ENCODE results near the gene TSPAN18. TPM values are rescaled to one million over a fixed set of nuclear protein-coding genes. Genes with fewer than 3 reads are reported as not detected.

Gene TSPAN18
- total and polyA plus RNA-seq, 2 experiments from 2014 or later: 6.0 to 10.6 TPM

DNA sequence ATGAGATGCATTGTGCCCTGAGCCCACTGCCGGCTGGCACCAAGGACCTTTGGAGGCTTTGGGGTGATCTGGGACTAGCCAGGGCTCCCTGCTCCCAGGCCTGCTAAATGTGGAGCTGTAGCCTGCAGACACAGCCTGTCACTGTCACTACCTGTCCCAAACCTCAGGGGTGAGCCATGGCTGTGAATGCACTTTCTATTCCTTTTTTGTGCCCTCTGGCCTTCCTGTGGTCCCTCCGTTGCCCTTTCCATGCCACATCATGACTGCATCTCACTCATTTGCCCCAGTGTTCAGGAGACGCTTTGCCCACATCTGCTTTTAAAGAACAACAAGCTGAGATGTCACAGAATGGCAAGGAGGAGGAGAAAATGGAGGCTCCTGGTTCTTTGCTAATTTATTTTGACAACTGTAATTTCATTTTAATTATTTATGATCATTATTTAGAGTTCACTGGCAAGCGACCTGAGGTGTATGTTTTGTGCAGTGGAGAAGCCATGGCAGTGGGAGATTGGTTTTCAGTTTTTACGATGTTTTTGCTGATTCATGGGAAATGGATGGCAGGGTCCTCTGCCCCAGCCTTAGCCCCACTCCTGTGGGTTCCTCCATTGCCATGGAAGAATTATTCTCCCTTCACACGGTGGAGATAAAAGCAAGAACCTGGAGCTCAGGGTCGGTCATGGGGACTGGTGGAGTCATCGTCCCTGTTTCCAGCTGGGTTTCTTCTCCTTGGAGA is 69.2 kb downstream of the TSPAN18 start (continued):
- no peak for TF ChIP-seq ZNF462 (CRISPR knock-in tag; IDR thresholded peaks at IDR 0.05)
- TF ChIP-seq REST (IDR thresholded peaks at IDR 0.05; ENCODE audit: unreplicated experiment): no peak
- TF ChIP-seq POLR2AphosphoS5 (IDR thresholded peaks at IDR 0.05; ENCODE audit: low read depth): no peak

GRCh38 chr11:44797051-44797450 is 70.3 kb downstream of the TSPAN18 start:
- Histone ChIP-seq H3F3A (replicated peaks; ENCODE audit: low read depth) (no peaks in the 10 kb centered on the region; the same call in 1 of the 2 replicates), H3K4me1 (ENCODE audit: insufficient read depth) (peaks cover 42% of the 10 kb centered on the region), H3K4me2 (no peak overlapping the region), H3K27ac (ENCODE audit: low read depth) (no peak overlapping the region), H2AFZ (no peak overlapping the region), H3K27me3 (ENCODE audit: insufficient read depth) (no peaks in the 10 kb centered on the region), H3K36me3 (ENCODE audit: insufficient read depth) (no peaks in the 10 kb centered on the region), H3K4me3 (no peak overlapping the region), H3K9me2 (ENCODE audit: insufficient read depth) (no peaks in the 10 kb centered on the region), H4K20me1 (replicated peaks; ENCODE audit: insufficient read depth) (no peaks in the 10 kb centered on the region), H3K79me2 (replicated peaks; ENCODE audit: insufficient read depth) (no peaks in the 10 kb centered on the region)
- Mint-ChIP-seq H3K36me3 (ENCODE audit: low read depth) (no peaks in the 10 kb centered on the region), H3K4me1 (peaks cover 68% of the 10 kb centered on the region), H3K27me3 (ENCODE audit: insufficient read depth, low read depth, poor library complexity) (peaks cover 17% of the 10 kb centered on the region), H3K9me3 (no peaks in the 10 kb centered on the region), H3K4me3 (no peak overlapping the region; the same call in 2 of the 3 replicates), H3K27ac (no peak overlapping the region)
- ATAC-seq (no peak), DNase-seq (ENCODE audit: low spot score) (no peak)
- TF ChIP-seq, protein P1, sequence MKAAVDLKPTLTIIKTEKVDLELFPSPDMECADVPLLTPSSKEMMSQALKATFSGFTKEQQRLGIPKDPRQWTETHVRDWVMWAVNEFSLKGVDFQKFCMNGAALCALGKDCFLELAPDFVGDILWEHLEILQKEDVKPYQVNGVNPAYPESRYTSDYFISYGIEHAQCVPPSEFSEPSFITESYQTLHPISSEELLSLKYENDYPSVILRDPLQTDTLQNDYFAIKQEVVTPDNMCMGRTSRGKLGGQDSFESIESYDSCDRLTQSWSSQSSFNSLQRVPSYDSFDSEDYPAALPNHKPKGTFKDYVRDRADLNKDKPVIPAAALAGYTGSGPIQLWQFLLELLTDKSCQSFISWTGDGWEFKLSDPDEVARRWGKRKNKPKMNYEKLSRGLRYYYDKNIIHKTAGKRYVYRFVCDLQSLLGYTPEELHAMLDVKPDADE (IDR thresholded peaks at IDR 0.05): no peak
- TF ChIP-seq EZH2phosphoT487 (IDR thresholded peaks at IDR 0.05; ENCODE audit: unreplicated experiment) (no peak), STAT1 (IDR thresholded peaks at IDR 0.05; ENCODE audit: unreplicated experiment) (no peak)

Measured in GM23338 (cell line).